Loucy (cell line): ENCODE measurements around the gene SPECC1.
"Not testable (repeated sequence)": the region's sequence is repeated elsewhere in the genome, so short reads cannot be mapped to it uniquely, and the experiment has no call there.

Source experiments
- H2AFZ ChIP-seq: fragments of 200-600 bp; sonication (generic); 2 replicates; pipeline ENCODE4 v1.6.0; 2016; ENCODE audit warnings: antibody characterized with exemption, mild to moderate bottlenecking, low read length, moderate library complexity
- H3F3A ChIP-seq: fragments of 200-600 bp; 2 replicates; pipeline ENCODE4 v1.6.0; 2016; ENCODE audit warnings: antibody characterized with exemption, low read depth, mild to moderate bottlenecking
- H3K27me3 ChIP-seq: fragments of 200-600 bp; sonication (generic); 2 replicates; pipeline ENCODE4 v1.6.1; 2014; ENCODE audit warnings: low read length, mild to moderate bottlenecking; ENCODE audit not compliant: insufficient read depth, poor library complexity, severe bottlenecking
- H3K36me3 ChIP-seq: fragments of 200-600 bp; sonication (generic); 2 replicates; pipeline ENCODE4 v1.6.1; 2016; ENCODE audit warnings: low read length; ENCODE audit not compliant: insufficient read depth
- H3K4me1 ChIP-seq: fragments of 200-600 bp; sonication (generic); 2 replicates; pipeline ENCODE4 v1.5.1; 2014; ENCODE audit warnings: low read length, mild to moderate bottlenecking; ENCODE audit not compliant: insufficient read depth, poor library complexity, severe bottlenecking
- H3K4me2 ChIP-seq: fragments of 200-600 bp; sonication (generic); 2 replicates; pipeline ENCODE4 v1.6.0; 2014; ENCODE audit warnings: antibody characterized with exemption, low read length, low read depth, mild to moderate bottlenecking; ENCODE audit not compliant: poor library complexity, severe bottlenecking
- H3K4me3 ChIP-seq: fragments of 200-600 bp; sonication (generic); 2 replicates; pipeline ENCODE4 v1.5.1; 2014; ENCODE audit warnings: low read length, mild to moderate bottlenecking, mixed read lengths; ENCODE audit not compliant: poor library complexity, severe bottlenecking
- H3K79me2 ChIP-seq: fragments of 200-600 bp; sonication (generic); 2 replicates; pipeline ENCODE4 v1.6.1; 2014; ENCODE audit warnings: low read length; ENCODE audit not compliant: insufficient read depth
- H3K9ac ChIP-seq: fragments of 200-600 bp; sonication (generic); 2 replicates; pipeline ENCODE4 v1.6.0; 2014; ENCODE audit warnings: mild to moderate bottlenecking, low read depth, low read length, moderate library complexity; ENCODE audit not compliant: poor library complexity, severe bottlenecking
- H3K9me2 ChIP-seq: fragments of 200-600 bp; sonication (generic); replicated peaks from 2 replicates; pipeline ENCODE4 v1.6.1; 2016; ENCODE audit warnings: low read depth, low read length, mixed read lengths
- H3K9me3 ChIP-seq: fragments of 200-600 bp; sonication (generic); 2 replicates; pipeline ENCODE4 v1.6.1; 2014; ENCODE audit warnings: mild to moderate bottlenecking, antibody characterized with exemption, low read length, low read depth; ENCODE audit not compliant: insufficient read depth
- H4K20me1 ChIP-seq: fragments of 200-600 bp; sonication (generic); 2 replicates; pipeline ENCODE4 v1.6.0; 2014; ENCODE audit warnings: antibody characterized with exemption, low read length, mild to moderate bottlenecking; ENCODE audit not compliant: insufficient read depth, poor library complexity, severe bottlenecking

Gene SPECC1

DNA sequence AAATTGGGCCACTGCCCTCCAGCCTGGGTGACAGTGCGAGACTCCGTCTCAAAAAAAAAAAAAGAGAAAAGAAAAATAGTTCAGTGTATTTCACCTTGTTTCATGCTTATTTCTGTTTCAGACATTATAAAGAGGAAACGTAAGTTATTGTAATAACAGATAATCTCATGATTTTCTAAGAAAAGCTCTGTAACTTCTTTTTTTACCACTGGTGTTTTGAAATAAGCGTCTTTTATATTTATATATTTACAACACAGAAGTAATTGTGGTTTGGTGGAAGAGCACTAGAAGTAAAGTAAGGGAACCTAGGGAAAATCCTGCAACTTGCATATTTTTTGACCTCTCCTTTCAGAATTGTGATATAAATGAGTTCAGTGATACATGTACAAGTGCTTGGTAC lies 354.7 kb downstream of the SPECC1 start:
- not testable (repeated sequence) for H2AFZ ChIP-seq, H4K20me1 ChIP-seq

More for the DNA sequence above, 354.7 kb downstream of the SPECC1 start:
- H3K27me3 ChIP-seq, H3K9me2 ChIP-seq, H3K4me2 ChIP-seq, H3F3A ChIP-seq, H3K36me3 ChIP-seq, H3K9me3 ChIP-seq, H3K9ac ChIP-seq, H3K4me1 ChIP-seq, H3K4me3 ChIP-seq, H3K79me2 ChIP-seq: not testable (repeated sequence)
